ENCODE data around the gene PNPLA4.

The PNPLA4 gene

GRCh38 chrX:7876957-7877356, 50.3 kb downstream of the PNPLA4 start:
- TF ChIP-seq TEAD4 (IDR thresholded peaks at IDR 0.05) (no peak), TCF12 (IDR thresholded peaks at IDR 0.05; ENCODE audit: low read depth) (no peak)

GRCh38 chrX:7872042-7872441, 55.2 kb downstream of the PNPLA4 start:
- TF ChIP-seq TAF1 (IDR thresholded peaks at IDR 0.05; ENCODE audit: low read depth): no peak
- TF ChIP-seq EGR1 (IDR thresholded peaks at IDR 0.05): no peak
- no peak for TF ChIP-seq EP300 (IDR thresholded peaks at IDR 0.05; ENCODE audit: borderline replicate concordance)
- no peak for TF ChIP-seq CEBPB (IDR thresholded peaks at IDR 0.05)

- no peak for TF ChIP-seq NFIC (IDR thresholded peaks at IDR 0.05)
- no peak for TF ChIP-seq YY1 (IDR thresholded peaks at IDR 0.05; ENCODE audit: low read depth)
These were observed 75.0 kb downstream of the PNPLA4 start for GRCh38 chrX:7852166-7852565.

Measured in Ishikawa (cell line).